HL-60 (cell line): ENCODE data around the gene CD300C.
A peak's percentile ranks its signal among the peaks of the same experiment; 100 is the strongest.

Experiments
- DNase-seq, 2 experiments: peaks; one replicate each; pipeline ENCODE4 v3.0.0-alpha.2; 2010 to 2020; ENCODE audit warnings: low read depth in 1 of 2, low spot score in 1 of 2
- H3K27ac ChIP-seq: fragments of 250-450 bp; sonication (Bioruptor Pico); replicated peaks from 2 replicates; pipeline ENCODE4 v1.5.1; 2020; ENCODE audit warnings: mild to moderate bottlenecking, moderate library complexity
- H3K27me3 ChIP-seq: fragments of 250-450 bp; sonication (Bioruptor Pico); 2 replicates; pipeline ENCODE4 v1.5.1; 2021; ENCODE audit warnings: mild to moderate bottlenecking, moderate library complexity; ENCODE audit not compliant: insufficient read depth, poor library complexity, severe bottlenecking
- H3K4me3 ChIP-seq: replicated peaks from 2 replicates; pipeline ENCODE4 v1.5.1; 2011; ENCODE audit warnings: mild to moderate bottlenecking, control low read depth, low read length; ENCODE audit not compliant: insufficient read depth
- CTCF ChIP-seq: IDR thresholded peaks from one replicate; pipeline ENCODE4 v1.5.1; 2011; ENCODE audit warnings: low read length, control low read depth, inconsistent platforms; ENCODE audit not compliant: insufficient read depth
- GABPA ChIP-seq: IDR thresholded peaks from 2 replicates; pipeline ENCODE4 v1.6.1; 2012; ENCODE audit warnings: low read depth
- POLR2AphosphoS5 ChIP-seq: IDR thresholded peaks from 2 replicates; pipeline ENCODE4 v1.6.1; 2012; ENCODE audit warnings: low read depth
- REST ChIP-seq: IDR thresholded peaks from 2 replicates; pipeline ENCODE4 v1.6.1; 2012; ENCODE audit warnings: low read depth; ENCODE audit not compliant: insufficient replicate concordance
- SPI1 ChIP-seq: IDR thresholded peaks from 2 replicates; pipeline ENCODE4 v1.6.1; 2012; ENCODE audit warnings: low read depth, mild to moderate bottlenecking, borderline replicate concordance

The CD300C gene

DNA sequence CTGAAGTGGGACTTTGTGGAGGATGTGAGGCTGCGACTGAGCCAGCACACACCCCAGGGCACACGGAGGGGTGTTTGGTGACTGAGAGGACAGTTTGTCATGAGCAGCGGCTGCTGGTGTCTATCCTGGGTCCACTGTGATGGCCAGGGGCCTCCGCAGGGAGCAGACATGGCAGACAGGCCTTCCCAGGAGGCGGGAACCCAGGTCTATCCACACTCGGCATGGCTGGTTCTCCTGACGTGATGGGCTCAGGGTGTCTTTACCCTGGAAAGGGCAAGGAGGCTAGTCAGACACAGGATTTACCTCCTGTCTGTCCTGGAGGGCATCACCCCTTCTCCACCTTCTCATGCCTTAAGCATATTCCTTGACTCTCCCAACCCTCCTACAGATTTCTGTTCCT lies 671 bp upstream of the CD300C start:
- H3K27ac ChIP-seq = peak overlapping the region; percentile 66; the same call in 1 of the 2 replicates
- no peak for DNase-seq
- TF ChIP-seq GABPA (no peak), CTCF (no peak), SPI1 (no peak), REST (no peak), POLR2AphosphoS5 (no peak)
- H3K27me3 ChIP-seq = no peaks in the 10 kb centered on the region
- no peak overlapping the region for H3K4me3 ChIP-seq

DNA sequence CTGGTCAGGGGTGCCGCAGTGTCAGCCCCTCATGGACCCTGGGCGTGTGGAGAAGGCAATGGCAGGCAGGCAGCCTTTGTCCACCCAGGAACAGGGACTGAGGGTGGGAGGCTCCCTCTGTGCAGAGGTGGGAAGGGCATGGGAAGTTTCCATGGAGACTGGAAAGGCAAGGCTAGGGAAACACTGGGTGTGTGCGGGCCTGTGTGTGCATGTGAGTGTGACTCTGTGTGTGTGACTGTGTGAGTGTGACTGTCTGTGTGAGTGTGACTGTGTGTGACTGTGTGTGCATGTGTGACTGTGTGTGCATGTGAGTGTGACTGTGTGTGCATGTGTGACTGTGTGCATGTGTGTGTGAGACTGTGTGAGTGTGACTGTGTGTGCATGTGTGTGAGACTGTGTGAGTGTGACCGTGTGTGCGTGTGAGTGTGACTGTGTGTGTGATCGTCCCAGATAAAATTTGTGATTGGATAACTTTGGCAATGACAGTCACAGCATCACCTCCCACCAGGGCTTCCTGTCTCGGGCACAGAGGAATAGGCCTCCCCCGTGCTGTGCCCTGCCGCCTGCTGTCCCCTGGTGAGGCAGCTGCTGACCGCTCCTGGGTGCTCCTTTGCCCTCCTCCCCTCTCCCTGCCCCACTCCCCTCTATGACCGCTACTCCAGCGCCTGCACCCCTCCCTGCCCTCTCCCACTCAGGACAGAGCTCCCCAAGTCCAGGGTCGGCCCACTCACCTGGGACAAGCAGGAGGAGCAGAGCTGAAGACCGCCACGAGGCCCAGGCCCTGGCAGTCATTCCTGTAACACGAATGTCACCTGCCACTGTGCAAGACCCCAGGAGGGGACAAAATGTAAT lies 698 bp downstream of the CD300C start:
- TF ChIP-seq CTCF = no peak
- TF ChIP-seq POLR2AphosphoS5 = no peak
- no peak for TF ChIP-seq REST
- no peak for TF ChIP-seq SPI1
- TF ChIP-seq GABPA = no peak
- DNase-seq = no peak
- Histone ChIP-seq H3K27ac (peak overlapping the region; percentile 66), H3K4me3 (peak overlapping the region; percentile 36), H3K27me3 (no peaks in the 10 kb centered on the region)

GRCh38 chr17:74543891-74544760 lies 1.8 kb downstream of the CD300C start:
- Histone ChIP-seq H3K27ac (no peak overlapping the region), H3K27me3 (no peaks in the 10 kb centered on the region), H3K4me3 (no peak overlapping the region)
- no peak for TF ChIP-seq SPI1
- TF ChIP-seq POLR2AphosphoS5 = no peak
- TF ChIP-seq GABPA = no peak
- no peak for TF ChIP-seq REST
- TF ChIP-seq CTCF = no peak
- DNase-seq = no peak
